Ovary (tissue), 9 donors: ENCODE measurements around the gene ARSJ. TPM values are rescaled to one million over a fixed set of nuclear protein-coding genes. Genes with fewer than 3 reads are reported as not detected.

Source experiments
- DNase-seq, 5 donors: peaks; one replicate each; pipeline ENCODE4 v3.0.0-alpha.2; 2019 to 2020
- H3K27ac ChIP-seq, 2 donors: fragments of 200-600 bp; one replicate each; pipeline versions ENCODE4 v1.5.1 to v1.8.0; 2019 to 2022
- H3K27me3 ChIP-seq: fragments of 200-600 bp; one replicate; pipeline ENCODE4 v1.8.0; 2022
- H3K36me3 ChIP-seq: fragments of 200-600 bp; sonication (generic); one replicate; pipeline ENCODE4 v1.5.1; 2019
- H3K4me1 ChIP-seq: one replicate; pipeline ENCODE4 v1.8.1; 2013; ENCODE audit warnings: mild to moderate bottlenecking, moderate library complexity; ENCODE audit not compliant: insufficient read depth
- H3K4me3 ChIP-seq: fragments of 200-600 bp; sonication (generic); one replicate; pipeline ENCODE4 v1.5.1; 2017
- H3K9me3 ChIP-seq, 2 donors: fragments of 200-600 bp in 1 of 2; sonication (generic) in 1 of 2; one replicate each; pipeline versions ENCODE4 v1.5.1 to v1.8.1; 2013 to 2019; ENCODE audit warnings: mild to moderate bottlenecking in 1 of 2, moderate library complexity in 1 of 2
- EP300 ChIP-seq: sonication (generic); formaldehyde crosslinking; IDR thresholded peaks from one replicate; pipeline ENCODE4 v1.6.1; 2017; ENCODE audit warnings: antibody characterized with exemption
- POLR2A ChIP-seq: fragments of 450-650 bp; IDR thresholded peaks from one replicate; pipeline ENCODE4 v1.6.1; 2017; ENCODE audit warnings: antibody characterized with exemption, mild to moderate bottlenecking, moderate library complexity
- WGBS, 3 donors: extraction: QIAGEN DNeasy Blood & Tissue Kit in 1 of 3; methylation state at CpG; one replicate each; pipeline versions ENCODE4 v1.1.5 to v1.1.7; 2013 to 2017; 5-methylcytosine and 5-hydroxymethylcytosine counted together
- intact Hi-C, 4 donors: fragments of 100-400 bp; cut with DNase I; formaldehyde crosslinking; loops; one replicate each; pipeline versions ENCODE4 v1.11.0 to v1.15.1; 2022 to 2023
- polyA plus RNA-seq, 2 donors: library from polyadenylated mRNA; stranded (reverse); fragments of 200-250 nt in 1 of 2; fragments of 350-450 nt in 1 of 2; fragmentation: Illumina TruSeq in 1 of 2; extraction: RNeasy Lipid Tissue Mini Kit (QIAGEN cat#74804) in 1 of 2; gene quantifications; one replicate each; pipeline ENCODE4 v1.2.3, GENCODE V29; 2013 to 2014
- total RNA-seq, 7 donors: library from RNA; depleted of rRNA in 2 of 7; stranded (reverse); fragments of >200 nt in 2 of 7; fragmentation: NEBNext Ultra II Directional in 3 of 7; extraction: Animal tissue kit (Norgen Biotek cat#: 25700) in 3 of 7; gene quantifications; one replicate each; pipeline versions ENCODE4 v1.1.0 to v1.2.4, GENCODE V29; 2016 to 2023
- TF ChIP-seq, protein P1 (sequence below), 3 donors: fragments of 450-650 bp in 2 of 3; fragments of 200-600 bp in 1 of 3; IDR thresholded peaks; one replicate each; pipeline versions ENCODE4 v1.5.1 to v1.8.0; 2016 to 2022; ENCODE audit warnings: antibody characterized with exemption in 3 of 3, mild to moderate bottlenecking in 1 of 3
- donor health status: DM: no; HTN: no; CAD: no; lungs with moderate emphysema.
- donor health status: DM: no; HTN: no; CAD: no.
- donor health status: Bipolar disorder and iron deficiency.
- donor health status: DM: yes; HTN: yes; CAD: no.
- donor health status: DM: no; HTN: no; CAD: no.
- donor health status: DM: yes; HTN: yes; CAD: no.

ARSJ gene
- total and polyA plus RNA-seq, 9 donors = 1.3 to 6.7 (median 4.4) TPM

DNA sequence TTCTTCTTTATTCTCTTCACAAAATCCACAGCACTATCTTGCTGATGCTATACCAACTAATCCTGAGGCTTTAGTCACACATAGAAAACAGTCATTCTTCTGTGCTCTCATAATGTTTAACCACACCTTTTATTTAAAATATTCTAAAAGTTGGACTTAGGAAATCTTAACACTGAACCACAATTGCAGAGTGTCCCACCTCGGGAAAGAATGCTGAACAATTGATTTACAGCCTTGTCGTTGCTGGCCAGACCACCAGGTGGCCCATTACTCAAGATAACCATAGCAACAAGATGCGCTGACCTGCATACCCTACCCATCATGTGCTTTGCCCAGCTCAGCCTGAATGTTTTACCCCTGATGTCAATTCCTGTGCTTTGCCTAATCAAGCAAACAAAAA, 100.8 kb downstream of the ARSJ start:
- no peaks in the 10 kb centered on the region for H3K27me3 ChIP-seq
- H3K4me3 ChIP-seq = no peak overlapping the region
- 20 to 23% (median 23%) methylated on average over 3 of the region's 3 CpGs for WGBS, 3 donors
- intact Hi-C loops = no loop called here
- no peaks in the 10 kb centered on the region for H3K36me3 ChIP-seq
- H3K27ac ChIP-seq = no peak overlapping the region
- no peaks in the 10 kb centered on the region for H3K9me3 ChIP-seq
- no peaks in the 10 kb centered on the region for H3K4me1 ChIP-seq
- TF ChIP-seq POLR2A (no peak), EP300 (no peak)
- TF ChIP-seq, protein P1, sequence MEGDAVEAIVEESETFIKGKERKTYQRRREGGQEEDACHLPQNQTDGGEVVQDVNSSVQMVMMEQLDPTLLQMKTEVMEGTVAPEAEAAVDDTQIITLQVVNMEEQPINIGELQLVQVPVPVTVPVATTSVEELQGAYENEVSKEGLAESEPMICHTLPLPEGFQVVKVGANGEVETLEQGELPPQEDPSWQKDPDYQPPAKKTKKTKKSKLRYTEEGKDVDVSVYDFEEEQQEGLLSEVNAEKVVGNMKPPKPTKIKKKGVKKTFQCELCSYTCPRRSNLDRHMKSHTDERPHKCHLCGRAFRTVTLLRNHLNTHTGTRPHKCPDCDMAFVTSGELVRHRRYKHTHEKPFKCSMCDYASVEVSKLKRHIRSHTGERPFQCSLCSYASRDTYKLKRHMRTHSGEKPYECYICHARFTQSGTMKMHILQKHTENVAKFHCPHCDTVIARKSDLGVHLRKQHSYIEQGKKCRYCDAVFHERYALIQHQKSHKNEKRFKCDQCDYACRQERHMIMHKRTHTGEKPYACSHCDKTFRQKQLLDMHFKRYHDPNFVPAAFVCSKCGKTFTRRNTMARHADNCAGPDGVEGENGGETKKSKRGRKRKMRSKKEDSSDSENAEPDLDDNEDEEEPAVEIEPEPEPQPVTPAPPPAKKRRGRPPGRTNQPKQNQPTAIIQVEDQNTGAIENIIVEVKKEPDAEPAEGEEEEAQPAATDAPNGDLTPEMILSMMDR (IDR thresholded peaks at IDR 0.05) = no peak
- no peak for DNase-seq

DNA sequence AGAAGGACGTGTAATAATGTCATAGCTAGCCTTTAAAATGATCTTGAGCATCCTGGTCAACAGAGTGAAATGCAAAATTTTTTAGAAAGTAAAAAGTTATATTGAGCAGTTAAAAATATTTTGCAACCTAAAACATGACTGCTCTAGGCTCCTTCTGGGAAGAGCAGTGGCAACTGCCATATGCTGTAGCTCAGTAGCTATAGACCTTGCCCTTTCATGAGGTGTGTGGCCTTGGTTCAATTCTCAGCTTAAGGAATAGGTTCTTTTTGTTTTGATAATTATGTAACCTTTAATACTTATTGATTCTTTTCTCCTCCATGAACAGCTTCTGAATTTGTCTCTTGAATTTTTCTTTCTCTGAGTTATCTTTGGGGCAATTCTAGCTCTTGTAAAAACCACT, 105.0 kb downstream of the ARSJ start:
- Histone ChIP-seq H3K4me1 (no peaks in the 10 kb centered on the region), H3K36me3 (no peaks in the 10 kb centered on the region), H3K9me3 (no peaks in the 10 kb centered on the region), H3K27me3 (no peaks in the 10 kb centered on the region), H3K27ac (no peak overlapping the region), H3K4me3 (no peak overlapping the region)
- TF ChIP-seq POLR2A = no peak
- no peak for TF ChIP-seq EP300
- TF ChIP-seq, protein P1 (IDR thresholded peaks at IDR 0.05) = no peak
- no peak for DNase-seq
- intact Hi-C loops = no loop called here
- 78 to 91% (median 80%) methylated on average over 1 of the region's 1 CpG for WGBS, 3 donors

DNA sequence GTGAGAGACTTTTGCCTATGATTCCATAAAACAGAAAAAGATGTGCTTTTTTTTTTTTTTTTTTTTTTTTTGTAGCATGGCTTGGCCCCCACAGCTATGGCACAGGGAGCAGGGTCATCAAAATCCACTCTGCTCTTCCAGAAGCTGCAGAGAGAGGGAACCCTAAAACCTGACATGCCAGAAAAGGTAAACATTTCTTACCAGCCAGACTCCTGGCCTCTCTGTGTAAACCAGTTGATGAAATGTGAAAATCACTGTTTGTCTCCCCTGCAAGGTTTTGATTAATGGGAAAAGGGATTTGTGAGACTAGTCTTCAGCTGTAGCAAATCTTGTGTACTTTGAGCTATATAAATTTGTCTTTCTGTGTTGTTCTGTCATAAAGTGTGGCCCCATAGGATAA, 105.9 kb downstream of the ARSJ start:
- H3K4me3 ChIP-seq = no peak overlapping the region
- intact Hi-C loops = no loop called here
- no peaks in the 10 kb centered on the region for H3K4me1 ChIP-seq
- DNase-seq = no peak
- TF ChIP-seq, protein P1 (IDR thresholded peaks at IDR 0.05) = no peak
- H3K9me3 ChIP-seq = no peaks in the 10 kb centered on the region
- no peaks in the 10 kb centered on the region for H3K36me3 ChIP-seq
- H3K27ac ChIP-seq = no peak overlapping the region
- no peaks in the 10 kb centered on the region for H3K27me3 ChIP-seq

DNA sequence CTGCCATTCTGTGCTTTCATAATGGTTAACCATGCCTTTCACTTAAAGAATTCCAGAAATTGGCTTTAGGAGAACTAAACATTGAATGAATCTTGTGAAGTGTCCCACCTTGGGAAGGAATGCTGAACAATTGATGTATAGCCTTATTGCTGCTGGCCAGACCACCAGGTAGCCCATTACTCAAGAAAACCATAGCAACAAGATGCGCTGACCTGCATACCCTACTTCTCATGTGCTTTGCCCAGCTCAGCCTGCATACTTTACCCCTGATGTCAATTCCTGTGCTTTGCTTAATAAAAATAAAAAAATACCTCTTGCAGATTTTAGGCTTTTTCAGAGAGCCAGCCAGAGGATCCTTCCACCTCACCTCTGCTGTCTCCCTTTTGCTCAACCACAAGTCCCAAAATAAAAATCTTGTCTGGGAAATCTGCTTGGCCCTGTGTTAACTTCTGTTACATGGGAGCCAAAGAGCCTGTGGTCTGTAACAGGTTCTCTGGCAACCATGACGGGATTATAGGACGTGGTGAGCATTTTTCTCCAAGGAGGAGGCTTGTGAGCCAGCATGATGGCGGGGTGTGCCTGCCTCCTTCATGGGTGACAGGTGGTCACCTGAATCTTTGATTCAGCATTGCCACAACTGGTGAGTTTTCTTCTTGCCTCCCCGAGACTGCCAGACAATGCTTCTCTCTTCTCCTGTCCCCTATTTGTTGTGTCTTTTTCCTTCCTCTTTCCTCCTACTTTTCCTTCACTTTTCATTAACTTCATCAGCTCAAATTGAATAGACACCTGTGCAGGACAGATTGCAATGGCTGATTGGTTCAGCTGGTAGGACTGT, 106.8 kb downstream of the ARSJ start:
- Histone ChIP-seq H3K27ac (no peak overlapping the region), H3K4me1 (no peaks in the 10 kb centered on the region), H3K27me3 (no peaks in the 10 kb centered on the region), H3K4me3 (no peak overlapping the region), H3K9me3 (no peaks in the 10 kb centered on the region), H3K36me3 (no peaks in the 10 kb centered on the region)
- no peak for DNase-seq
- no peak for TF ChIP-seq POLR2A
- TF ChIP-seq, protein P1 (IDR thresholded peaks at IDR 0.05) = no peak
- no peak for TF ChIP-seq EP300
- WGBS, 3 donors = 77 to 83% (median 82%) methylated on average over 5 of the region's 5 CpGs
- intact Hi-C loops = no loop called here
